ENCODE results near the gene FRY.

- TF ChIP-seq POLR2A (IDR thresholded peaks at IDR 0.05) (no peak), CTCF (IDR thresholded peaks at IDR 0.05) (peak; percentile 34 to 75 (median 56))
Observed at GRCh38 chr13:32001154-32001768, 30.3 kb upstream of the FRY start.
